Hippocampal formation (tissue), 2 donors: Measurements from ENCODE around the gene SYT14.
A peak's percentile ranks its signal among the peaks of the same experiment; 100 is the strongest.
"Not testable (repeated sequence)": the region's sequence is repeated elsewhere in the genome, so short reads cannot be mapped to it uniquely, and the experiment has no call there.

Experiments
- DNase-seq, 2 donors: peaks; one replicate each; lab custom pipeline; 2025; lab: John Stamatoyannopoulos, UW

Gene SYT14

GRCh38 chr1:209936125-209936524, 1.9 kb upstream of the SYT14 start:
- DNase-seq: no peak

- DNase-seq: no peak
These were observed 7.4 kb downstream of the SYT14 start for GRCh38 chr1:209945377-209945776.

DNA sequence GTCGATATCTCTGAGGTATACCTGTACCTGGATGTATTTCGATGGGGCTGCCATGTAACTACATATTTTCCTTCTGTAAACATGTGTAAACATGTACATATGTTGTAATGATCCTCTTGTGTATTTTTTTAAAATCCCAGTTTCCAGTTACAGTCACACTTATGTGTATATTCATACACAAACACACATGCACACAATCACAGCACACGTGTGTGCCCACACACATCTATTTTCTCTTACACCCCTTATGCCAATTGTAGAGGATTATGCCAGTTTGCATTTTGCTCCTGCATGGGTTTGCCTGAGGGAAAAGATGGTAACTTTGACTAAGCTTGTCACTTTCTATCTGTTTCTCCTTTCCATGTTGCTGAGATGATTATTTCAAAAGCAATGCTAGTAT, 10.1 kb downstream of the SYT14 start:
- DNase-seq: no peak

GRCh38 chr1:209956116-209956515, 18.1 kb downstream of the SYT14 start:
- no peak for DNase-seq

GRCh38 chr1:209959623-209960022, 21.6 kb downstream of the SYT14 start:
- DNase-seq: no peak

DNA sequence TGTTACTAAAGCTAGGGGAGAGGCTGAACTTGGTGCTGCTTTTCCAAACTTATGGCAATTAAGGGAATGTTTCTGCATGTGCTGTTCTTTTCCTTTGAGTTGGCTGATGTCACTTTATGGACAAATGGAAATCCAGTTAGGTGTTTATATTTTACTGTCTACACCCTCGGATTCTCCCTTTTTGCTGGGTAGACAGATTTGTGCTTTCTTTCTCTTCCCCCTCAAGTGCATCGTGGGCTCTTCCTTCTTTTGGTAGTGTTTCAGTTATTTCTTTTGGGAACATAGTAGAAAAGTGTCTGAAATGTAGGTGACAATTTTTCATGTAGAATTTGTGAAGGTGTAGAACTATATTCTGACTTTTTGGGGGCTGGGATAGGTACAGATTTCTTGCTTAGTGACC, 22.9 kb downstream of the SYT14 start:
- no peak for DNase-seq

DNA sequence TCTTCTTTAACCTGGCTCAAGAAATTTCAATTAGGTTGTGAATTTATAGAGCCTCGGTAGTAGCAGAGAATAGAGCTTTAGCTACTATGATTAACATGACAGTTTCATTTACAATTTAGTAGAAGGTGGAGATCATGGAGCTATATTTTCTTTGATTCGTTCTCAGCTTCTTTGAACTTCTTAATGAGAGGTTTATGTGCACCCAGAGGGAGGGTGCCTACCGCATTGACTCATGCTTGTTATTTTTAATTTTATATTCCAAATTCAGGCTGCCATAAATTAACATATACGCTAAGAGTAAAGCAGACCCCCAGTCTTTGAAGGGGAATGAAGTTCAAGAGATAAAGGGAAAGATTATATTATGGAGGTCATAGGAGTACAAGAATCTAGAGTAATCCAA, 24.4 kb downstream of the SYT14 start:
- no peak for DNase-seq

- DNase-seq: no peak
These were observed 24.8 kb downstream of the SYT14 start for GRCh38 chr1:209962856-209963255.

DNA sequence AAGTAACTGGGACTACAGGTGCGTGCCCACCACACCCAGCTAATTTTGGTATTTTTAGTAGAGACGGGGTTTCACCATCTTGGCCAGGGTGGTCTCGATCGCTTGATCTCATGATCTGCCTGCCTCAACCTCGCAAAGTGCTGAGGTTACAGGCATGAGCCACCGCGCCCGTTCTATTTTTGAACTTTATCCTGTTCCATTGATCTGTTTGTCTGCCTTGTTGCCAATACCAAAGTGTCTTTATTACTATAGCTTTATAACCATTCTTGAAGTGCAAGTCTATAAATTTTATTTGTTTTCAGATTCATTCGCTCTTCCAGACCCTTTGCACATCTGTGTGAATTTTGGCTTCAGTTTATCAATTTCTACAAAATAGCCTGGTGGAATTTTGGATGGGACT, 28.0 kb downstream of the SYT14 start:
- DNase-seq: no peak

DNA sequence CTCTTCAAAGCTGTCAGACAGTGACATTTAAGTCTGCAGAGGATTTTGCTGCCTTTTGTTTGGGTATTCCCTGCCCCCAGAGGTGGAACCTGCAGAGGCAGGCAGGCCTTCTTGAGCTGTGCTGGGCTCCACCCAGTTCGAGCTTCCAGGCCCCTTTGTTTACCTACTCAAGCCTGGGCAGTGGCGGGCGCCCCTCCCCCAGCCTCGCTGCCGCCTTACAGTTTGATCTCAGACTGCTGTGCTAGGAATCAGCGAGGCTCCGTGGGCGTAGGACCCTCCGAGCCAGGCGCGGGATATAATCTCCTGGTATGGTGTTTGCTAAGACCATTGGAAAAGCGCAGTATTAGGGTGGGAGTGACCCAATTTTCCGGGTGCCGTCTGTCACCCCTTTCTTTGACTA, 40.7 kb downstream of the SYT14 start:
- not testable (repeated sequence) for DNase-seq

GRCh38 chr1:209983953-209984352, 45.9 kb downstream of the SYT14 start:
- DNase-seq: no peak

DNA sequence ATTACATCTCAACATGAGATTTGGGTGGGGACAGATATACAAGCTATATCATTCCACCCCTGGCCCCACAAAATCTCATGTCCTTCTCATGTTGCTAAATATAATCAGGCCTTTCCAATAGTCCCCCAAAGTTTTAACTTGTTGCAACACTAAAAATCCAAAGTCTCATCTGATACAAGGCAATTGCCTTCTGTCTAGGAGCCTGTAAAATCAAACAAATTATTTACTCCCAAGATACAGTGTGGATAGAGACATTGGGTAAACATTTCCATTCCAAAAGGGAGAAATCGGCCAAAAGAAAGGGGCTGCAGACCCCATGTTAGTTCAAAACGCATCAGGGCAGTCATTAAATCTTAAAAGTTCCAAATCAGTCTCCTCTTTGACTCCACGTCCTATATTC, 47.0 kb downstream of the SYT14 start:
- no peak for DNase-seq

DNA sequence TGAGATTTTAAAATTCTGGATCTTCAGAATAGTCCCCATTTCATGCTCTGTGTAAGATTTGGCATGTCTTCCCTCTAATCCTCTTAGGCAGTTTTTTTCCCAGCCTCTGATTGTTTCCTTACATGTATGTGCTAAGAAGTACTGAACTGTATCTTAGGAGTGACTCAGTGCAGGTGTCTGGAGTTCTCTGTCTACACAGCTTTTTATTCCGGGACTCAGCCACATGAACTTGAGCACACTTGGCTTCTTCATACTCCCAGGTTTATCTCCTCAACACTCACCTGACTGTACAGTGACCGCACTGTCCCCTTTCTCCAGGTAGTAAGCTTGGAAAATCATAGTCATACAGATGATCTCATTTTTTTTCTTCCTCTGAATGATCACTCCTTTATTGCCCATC, 50.7 kb downstream of the SYT14 start:
- DNase-seq: no peak

GRCh38 chr1:209989525-209989924, 51.5 kb downstream of the SYT14 start:
- DNase-seq: peak in 1 of 2 donors; percentile 72

- DNase-seq: no peak
These were observed 55.2 kb downstream of the SYT14 start for GRCh38 chr1:209993061-209993830.

DNA sequence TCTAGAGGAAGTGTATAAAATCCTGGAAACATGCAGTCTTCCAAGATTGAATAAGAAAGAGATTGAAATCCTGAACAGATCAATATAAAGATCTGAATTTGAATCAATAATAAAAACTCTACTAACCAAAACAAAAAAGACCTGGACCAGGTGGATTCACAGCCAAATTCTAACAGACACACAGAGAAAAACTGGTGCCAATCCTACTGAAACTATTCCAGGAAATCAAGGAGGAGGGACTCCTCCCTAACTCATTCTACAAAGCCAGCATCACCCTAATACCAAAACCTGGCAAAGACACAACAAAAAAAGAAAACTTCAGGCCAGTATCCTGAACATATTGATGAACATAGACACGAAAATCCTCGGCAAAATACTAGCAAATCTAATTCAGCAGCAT, 58.3 kb downstream of the SYT14 start:
- no peak for DNase-seq

DNA sequence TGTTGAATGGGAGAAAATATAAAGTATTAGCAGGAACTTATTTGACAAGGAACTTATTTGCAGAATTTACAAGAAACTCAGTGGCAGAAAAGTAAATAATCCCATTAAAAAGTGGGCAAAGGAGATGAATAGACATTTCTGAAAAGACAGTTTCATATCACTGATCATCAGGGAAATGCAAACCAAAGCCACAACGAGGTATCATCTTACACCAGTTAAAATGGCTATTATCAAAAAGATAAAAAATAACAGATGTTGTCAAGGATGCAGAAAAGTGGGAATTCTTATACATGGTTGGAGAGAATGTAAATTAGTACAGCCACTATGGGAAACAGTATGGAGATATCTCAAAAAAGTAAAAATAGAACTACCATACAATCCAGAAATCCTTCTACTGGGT, 61.0 kb downstream of the SYT14 start:
- no peak for DNase-seq

DNA sequence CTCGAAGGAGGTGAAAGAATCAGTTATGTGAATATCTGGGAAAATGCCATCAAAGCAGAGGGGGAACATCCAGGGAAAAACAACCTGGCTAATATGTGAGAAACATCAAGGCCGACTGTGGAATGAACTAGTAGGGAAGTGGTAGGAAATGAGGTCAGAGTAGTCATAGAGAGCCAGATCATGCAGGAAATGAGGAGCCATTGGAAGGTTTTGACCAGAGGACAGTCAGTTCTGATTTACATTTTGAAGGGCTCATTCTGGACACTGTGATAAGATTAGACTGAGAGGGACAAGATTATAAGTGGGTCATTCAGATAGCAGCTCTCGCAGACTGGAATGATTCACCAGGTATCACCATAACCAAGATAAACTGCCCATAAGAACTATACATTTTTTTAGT, 63.7 kb downstream of the SYT14 start:
- no peak for DNase-seq

- DNase-seq: no peak
These were observed 65.5 kb downstream of the SYT14 start for GRCh38 chr1:210003501-210003900.

GRCh38 chr1:210010161-210010560, 72.1 kb downstream of the SYT14 start:
- no peak for DNase-seq

DNA sequence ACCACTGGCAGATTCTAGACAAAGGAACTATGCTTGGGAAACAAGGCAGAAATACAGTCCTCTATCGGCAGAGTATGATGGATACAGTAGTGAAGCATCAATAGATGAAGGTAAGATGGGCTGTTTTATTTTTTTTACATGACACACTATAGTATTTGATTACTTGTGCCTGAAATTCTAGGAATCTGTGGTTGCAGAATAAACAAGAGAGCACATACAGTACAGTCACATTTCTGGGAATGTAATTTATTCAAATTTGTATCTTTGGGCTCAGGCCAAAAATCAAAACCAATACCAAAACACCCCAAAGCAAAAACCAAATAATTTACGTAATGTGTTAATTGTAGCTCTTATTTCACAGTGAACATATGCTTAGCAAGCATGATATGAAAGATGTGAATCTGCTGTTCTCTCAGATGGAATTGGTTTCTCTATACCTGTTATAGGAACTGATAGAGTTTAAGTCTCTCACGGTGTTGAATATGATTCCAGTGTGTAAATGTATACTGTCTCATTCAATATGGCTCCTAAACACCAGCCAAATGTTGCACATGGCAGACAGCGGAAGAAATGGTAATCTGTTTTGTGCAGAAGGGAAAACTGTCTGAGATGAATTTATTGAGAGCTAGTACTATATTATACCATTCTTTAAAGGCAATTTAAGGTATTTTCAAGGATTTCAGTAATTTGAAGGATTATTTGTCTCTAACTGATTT, 83.3 kb downstream of the SYT14 start:
- no peak for DNase-seq

- no peak for DNase-seq
These were observed 84.0 kb downstream of the SYT14 start for GRCh38 chr1:210022044-210022443.

DNA sequence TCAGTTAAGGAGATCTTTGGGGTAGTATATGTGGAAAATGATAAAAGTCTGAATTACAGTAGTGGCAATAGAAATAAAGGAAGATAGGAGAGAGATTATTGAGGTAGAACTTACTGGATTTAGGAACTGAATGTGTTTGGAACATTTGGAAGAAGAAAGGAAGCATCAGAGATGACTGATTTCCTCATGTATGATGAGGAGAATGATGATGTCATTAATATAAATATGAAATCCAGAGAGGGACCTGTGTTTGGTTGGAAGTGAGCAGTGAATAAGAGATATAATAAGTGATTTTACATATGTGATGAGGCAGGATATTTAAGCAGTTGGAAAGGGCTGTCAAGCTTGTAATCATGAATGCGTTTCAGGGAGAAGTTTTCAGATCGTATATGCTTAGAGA, 86.3 kb downstream of the SYT14 start:
- no peak for DNase-seq

DNA sequence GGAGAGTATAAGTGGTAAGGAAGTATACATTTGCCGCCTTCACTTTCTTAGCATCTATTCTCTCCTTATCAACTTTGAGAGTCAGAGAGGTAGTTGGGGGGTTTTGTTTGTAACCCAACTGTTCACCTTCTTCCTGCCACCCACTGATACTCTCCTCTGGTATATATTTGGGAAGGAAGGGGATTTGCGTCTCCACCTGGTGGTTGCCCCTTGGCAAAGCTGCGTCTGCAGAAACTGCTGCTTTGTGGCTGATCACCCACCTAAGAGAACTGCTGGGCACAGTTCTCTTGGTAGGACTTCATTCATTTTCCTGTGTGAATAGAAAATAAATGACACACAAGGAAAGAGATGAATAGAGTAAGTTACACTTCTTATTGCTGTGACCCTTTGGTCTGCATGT, 87.0 kb downstream of the SYT14 start:
- no peak for DNase-seq
